ENCODE data around the gene TERF2IP. TPM values are rescaled to one million over a fixed set of nuclear protein-coding genes. Genes with fewer than 3 reads are reported as not detected.

Gene TERF2IP
- polyA plus RNA-seq, 3 donors = 39.7 to 64.1 (median 47.9) TPM

DNA sequence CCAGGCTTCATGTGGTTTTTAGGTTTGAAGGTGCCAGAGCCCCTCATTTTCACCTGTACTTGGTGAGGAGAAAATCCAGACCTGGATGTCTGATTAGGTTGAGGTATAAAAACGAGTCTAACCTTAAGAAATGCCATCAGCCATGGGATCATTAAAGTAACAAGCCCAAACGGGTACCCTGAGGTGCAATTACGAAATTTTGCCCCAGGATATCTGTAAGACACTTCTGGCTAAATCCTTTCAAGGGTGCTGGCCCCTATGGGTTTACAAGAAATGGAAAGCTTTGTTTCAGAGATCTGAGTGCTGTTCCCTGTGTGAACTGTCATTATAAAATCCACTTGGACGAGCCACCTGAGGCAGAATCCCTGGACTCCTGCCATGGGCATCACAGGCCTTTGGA, 44.3 kb upstream of the TERF2IP start:
- no peak for DNase-seq
- intact Hi-C loops (cut with micrococcal nuclease) = no loop called here
- H3K27me3 Mint-ChIP-seq (ENCODE audit: low read depth in 3 of 3) = no peaks in the 10 kb centered on the region
- Histone ChIP-seq H3K4me3 (replicated peaks in 1 of 3; ENCODE audit: low read depth in 2 of 3, low read length in 3 of 3) (no peak overlapping the region), H3K9me3 (replicated peaks in 1 of 2; ENCODE audit: control insufficient read depth in 1 of 2, insufficient read depth in 1 of 2, low read length in 2 of 2) (peaks cover 0 to 8% of the 10 kb centered on the region in 2 donors), H3K27me3 (ENCODE audit: control insufficient read depth in 2 of 2, insufficient read depth in 2 of 2, low read length in 2 of 2) (no peaks in the 10 kb centered on the region), H2AFZ (ENCODE audit: insufficient read depth, low read depth, low read length, poor library complexity, severe bottlenecking) (no peak overlapping the region), H3K79me2 (ENCODE audit: insufficient read depth, low read length) (no peaks in the 10 kb centered on the region), H3K36me3 (replicated peaks in 1 of 2; ENCODE audit: control insufficient read depth in 1 of 2, insufficient read depth in 2 of 2, low read length in 2 of 2) (peaks cover 58 to 85% of the 10 kb centered on the region in 2 donors), H3K27ac (ENCODE audit: low read depth in 1 of 2, low read length in 2 of 2) (no peak overlapping the region), H3K9ac (ENCODE audit: insufficient read depth, low read length, poor library complexity, severe bottlenecking) (no peak overlapping the region), H3K4me1 (ENCODE audit: control insufficient read depth in 1 of 2, insufficient read depth in 2 of 2, low read length in 2 of 2) (no peaks in the 10 kb centered on the region), H4K20me1 (ENCODE audit: insufficient read depth, low read length) (no peaks in the 10 kb centered on the region), H3K4me2 (replicated peaks; ENCODE audit: extremely low read depth, low read length, poor library complexity, severe bottlenecking) (no peak overlapping the region)
- TF ChIP-seq, protein P1, sequence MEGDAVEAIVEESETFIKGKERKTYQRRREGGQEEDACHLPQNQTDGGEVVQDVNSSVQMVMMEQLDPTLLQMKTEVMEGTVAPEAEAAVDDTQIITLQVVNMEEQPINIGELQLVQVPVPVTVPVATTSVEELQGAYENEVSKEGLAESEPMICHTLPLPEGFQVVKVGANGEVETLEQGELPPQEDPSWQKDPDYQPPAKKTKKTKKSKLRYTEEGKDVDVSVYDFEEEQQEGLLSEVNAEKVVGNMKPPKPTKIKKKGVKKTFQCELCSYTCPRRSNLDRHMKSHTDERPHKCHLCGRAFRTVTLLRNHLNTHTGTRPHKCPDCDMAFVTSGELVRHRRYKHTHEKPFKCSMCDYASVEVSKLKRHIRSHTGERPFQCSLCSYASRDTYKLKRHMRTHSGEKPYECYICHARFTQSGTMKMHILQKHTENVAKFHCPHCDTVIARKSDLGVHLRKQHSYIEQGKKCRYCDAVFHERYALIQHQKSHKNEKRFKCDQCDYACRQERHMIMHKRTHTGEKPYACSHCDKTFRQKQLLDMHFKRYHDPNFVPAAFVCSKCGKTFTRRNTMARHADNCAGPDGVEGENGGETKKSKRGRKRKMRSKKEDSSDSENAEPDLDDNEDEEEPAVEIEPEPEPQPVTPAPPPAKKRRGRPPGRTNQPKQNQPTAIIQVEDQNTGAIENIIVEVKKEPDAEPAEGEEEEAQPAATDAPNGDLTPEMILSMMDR (IDR thresholded peaks at IDR 0.05) = no peak
- peaks cover 71 to 89% of the 10 kb centered on the region in 2 donors for H3K36me3 Mint-ChIP-seq
- no peak overlapping the region for H3K4me3 Mint-ChIP-seq
- H3K4me1 Mint-ChIP-seq = no peaks in the 10 kb centered on the region
- H3K9me3 Mint-ChIP-seq = peaks cover 5 to 14% (median 10%) of the 10 kb centered on the region in 7 donors
- WGBS (ENCODE audit: insufficient coverage) = 100% methylated on average over 2 of the region's 4 CpGs
- H3K27ac Mint-ChIP-seq = no peak overlapping the region

- Histone ChIP-seq H3K9me3 (replicated peaks in 1 of 2; ENCODE audit: control insufficient read depth in 1 of 2, insufficient read depth in 1 of 2, low read length in 2 of 2) (peaks cover 0 to 8% of the 10 kb centered on the region in 2 donors), H3K4me3 (replicated peaks in 1 of 3; ENCODE audit: low read depth in 2 of 3, low read length in 3 of 3) (no peak overlapping the region), H3K27me3 (ENCODE audit: control insufficient read depth in 2 of 2, insufficient read depth in 2 of 2, low read length in 2 of 2) (no peaks in the 10 kb centered on the region), H4K20me1 (ENCODE audit: insufficient read depth, low read length) (no peaks in the 10 kb centered on the region), H3K36me3 (replicated peaks in 1 of 2; ENCODE audit: control insufficient read depth in 1 of 2, insufficient read depth in 2 of 2, low read length in 2 of 2) (peaks cover 54 to 93% of the 10 kb centered on the region in 2 donors), H3K79me2 (ENCODE audit: insufficient read depth, low read length) (no peaks in the 10 kb centered on the region), H3K4me1 (ENCODE audit: control insufficient read depth in 1 of 2, insufficient read depth in 2 of 2, low read length in 2 of 2) (no peaks in the 10 kb centered on the region), H2AFZ (ENCODE audit: insufficient read depth, low read depth, low read length, poor library complexity, severe bottlenecking) (no peak overlapping the region), H3K9ac (ENCODE audit: insufficient read depth, low read length, poor library complexity, severe bottlenecking) (no peak overlapping the region), H3K4me2 (replicated peaks; ENCODE audit: extremely low read depth, low read length, poor library complexity, severe bottlenecking) (no peak overlapping the region), H3K27ac (ENCODE audit: low read depth in 1 of 2, low read length in 2 of 2) (no peak overlapping the region)
- H3K27ac Mint-ChIP-seq = no peak overlapping the region
- H3K4me3 Mint-ChIP-seq = no peak overlapping the region
- peaks cover 5 to 14% (median 10%) of the 10 kb centered on the region in 7 donors for H3K9me3 Mint-ChIP-seq
- TF ChIP-seq, protein P1 (IDR thresholded peaks at IDR 0.05) = no peak
- peaks cover 64 to 88% of the 10 kb centered on the region in 2 donors for H3K36me3 Mint-ChIP-seq
- WGBS (ENCODE audit: insufficient coverage) = no CpG with 5 or more reads among the region's 1 CpG
- no peak for DNase-seq
- H3K27me3 Mint-ChIP-seq (ENCODE audit: low read depth in 3 of 3) = no peaks in the 10 kb centered on the region
- intact Hi-C loops (cut with micrococcal nuclease) = no loop called here
- no peaks in the 10 kb centered on the region for H3K4me1 Mint-ChIP-seq
Measured at GRCh38 chr16:75606507-75606906, 41.1 kb upstream of the TERF2IP start.
